Measurements from ENCODE around the gene E2F1. TPM values are rescaled to one million over a fixed set of nuclear protein-coding genes. Genes with fewer than 3 reads are reported as not detected.
"Not testable (repeated sequence)": the region's sequence is repeated elsewhere in the genome, so short reads cannot be mapped to it uniquely, and the experiment has no call there.

E2F1 gene
- total RNA-seq, 1 experiment from 2014 or later, result 44.2 TPM

- no peak overlapping the region for H3K27ac Mint-ChIP-seq
- H3K4me3 Mint-ChIP-seq, result no peak overlapping the region
- ChIA-PET POLR2A (no interaction called here), CTCF (no interaction called here)
- TF ChIP-seq MAX (CRISPR knock-in tag; IDR thresholded peaks at IDR 0.05), result no peak
- TF ChIP-seq ESRRA (CRISPR knock-in tag; IDR thresholded peaks at IDR 0.05; ENCODE audit: borderline replicate concordance), result no peak
- TF ChIP-seq ZNF232 (CRISPR knock-in tag; IDR thresholded peaks at IDR 0.05), result no peak
- TF ChIP-seq SOX15 (CRISPR knock-in tag; IDR thresholded peaks at IDR 0.05), result no peak
- no peak for TF ChIP-seq CREB1 (CRISPR knock-in tag; IDR thresholded peaks at IDR 0.05)
- no peak for TF ChIP-seq AFF4 (CRISPR knock-in tag; IDR thresholded peaks at IDR 0.05; ENCODE audit: borderline replicate concordance)
- no peak for TF ChIP-seq RORB (CRISPR knock-in tag; IDR thresholded peaks at IDR 0.05)
- TF ChIP-seq EMX1 (CRISPR knock-in tag; IDR thresholded peaks at IDR 0.05), result no peak
- no peak for TF ChIP-seq SP1 (CRISPR knock-in tag; conservative IDR thresholded peaks at IDR 0.05)
- no peak for TF ChIP-seq ZNF671 (CRISPR knock-in tag; IDR thresholded peaks at IDR 0.05)
- TF ChIP-seq ZNF423 (CRISPR knock-in tag; IDR thresholded peaks at IDR 0.05), result no peak
- TF ChIP-seq ZNF425 (CRISPR knock-in tag; conservative IDR thresholded peaks at IDR 0.05), result no peak
- TF ChIP-seq NFATC4 (CRISPR knock-in tag; IDR thresholded peaks at IDR 0.05), result no peak
- TF ChIP-seq ERG (CRISPR knock-in tag; IDR thresholded peaks at IDR 0.05), result no peak
- no peak for TF ChIP-seq E2F4 (CRISPR knock-in tag; IDR thresholded peaks at IDR 0.05; ENCODE audit: borderline replicate concordance, low read depth)
- no peak for TF ChIP-seq IRF2 (CRISPR knock-in tag; IDR thresholded peaks at IDR 0.05; ENCODE audit: borderline replicate concordance, low read depth)
- H3K27me3 Mint-ChIP-seq (ENCODE audit: low read depth), result peaks cover 9% of the 10 kb centered on the region
- DNase-seq (ENCODE audit: low spot score) (no peak), ATAC-seq (no peak)
- H3K36me3 Mint-ChIP-seq, result peaks cover 18% of the 10 kb centered on the region
- H3K4me1 Mint-ChIP-seq, result no peaks in the 10 kb centered on the region
- H3K9me3 Mint-ChIP-seq, result peaks cover 25% of the 10 kb centered on the region
Measured at GRCh38 chr20:33702861-33703260, 16.7 kb upstream of the E2F1 start.

- no peak overlapping the region for H3K27ac Mint-ChIP-seq
- no peaks in the 10 kb centered on the region for H3K4me1 Mint-ChIP-seq
Measured at GRCh38 chr20:33701629-33702450, 15.7 kb upstream of the E2F1 start.

GRCh38 chr20:33700696-33701441 is 14.7 kb upstream of the E2F1 start:
- H3K36me3 Mint-ChIP-seq, result peaks cover 23% of the 10 kb centered on the region
- POLR2A ChIA-PET; DNase-seq (ENCODE audit: low spot score); H3K4me3 Mint-ChIP-seq; H3K4me1 Mint-ChIP-seq; H3K27ac Mint-ChIP-seq; H3K27me3 Mint-ChIP-seq (ENCODE audit: low read depth); ATAC-seq; CTCF ChIA-PET: not testable (repeated sequence)
- H3K9me3 Mint-ChIP-seq, result peaks cover 31% of the 10 kb centered on the region

More at GRCh38 chr20:33701629-33702450, 15.7 kb upstream of the E2F1 start:
- DNase-seq (ENCODE audit: low spot score) (no peak), ATAC-seq (no peak)
- ChIA-PET POLR2A (no interaction called here), CTCF (no interaction called here)
- peaks cover 9% of the 10 kb centered on the region for H3K27me3 Mint-ChIP-seq (ENCODE audit: low read depth)
- H3K4me3 Mint-ChIP-seq, result no peak overlapping the region
- peaks cover 23% of the 10 kb centered on the region for H3K36me3 Mint-ChIP-seq
- peak; percentile 39; the same call in 1 of the 2 replicates for TF ChIP-seq GABPB1 (CRISPR knock-in tag; IDR thresholded peaks at IDR 0.05)
- no peak for TF ChIP-seq PRRX2 (CRISPR knock-in tag; IDR thresholded peaks at IDR 0.05)
- peak; percentile 55; the same call in 1 of the 2 replicates for TF ChIP-seq PREB (CRISPR knock-in tag; IDR thresholded peaks at IDR 0.05; ENCODE audit: borderline replicate concordance)
- peaks cover 31% of the 10 kb centered on the region for H3K9me3 Mint-ChIP-seq

GRCh38 chr20:33698966-33699365 is 12.8 kb upstream of the E2F1 start:
- POLR2A ChIA-PET; H3K27me3 Mint-ChIP-seq (ENCODE audit: low read depth); H3K4me1 Mint-ChIP-seq; H3K27ac Mint-ChIP-seq; H3K4me3 Mint-ChIP-seq; ATAC-seq; CTCF ChIA-PET; DNase-seq (ENCODE audit: low spot score): not testable (repeated sequence)
- peaks cover 24% of the 10 kb centered on the region for H3K9me3 Mint-ChIP-seq
- H3K36me3 Mint-ChIP-seq, result peaks cover 23% of the 10 kb centered on the region

All from WTC11 (cell line).